Muscle of leg (tissue), 16 donors: ENCODE data around the gene GBP3. TPM values are rescaled to one million over a fixed set of nuclear protein-coding genes. Genes with fewer than 3 reads are reported as not detected.

Experiments
- DNase-seq: peaks from one replicate; pipeline ENCODE4 v3.0.0; 2013
- H3K27ac ChIP-seq: one replicate; pipeline ENCODE4 v1.5.1; 2013; ENCODE audit warnings: mild to moderate bottlenecking, low read length, control low read depth
- H3K27me3 ChIP-seq: one replicate; pipeline ENCODE4 v1.6.1; 2013; ENCODE audit warnings: low read length; ENCODE audit not compliant: control insufficient read depth, insufficient read depth
- H3K36me3 ChIP-seq: one replicate; pipeline ENCODE4 v1.6.1; 2013; ENCODE audit warnings: low read length; ENCODE audit not compliant: control insufficient read depth, insufficient read depth
- H3K4me1 ChIP-seq: one replicate; pipeline ENCODE4 v1.6.1; 2013; ENCODE audit warnings: low read length; ENCODE audit not compliant: control insufficient read depth, insufficient read depth
- H3K4me3 ChIP-seq: one replicate; pipeline ENCODE4 v1.5.1; 2013; ENCODE audit warnings: low read length, control low read depth
- H3K9me3 ChIP-seq: replicated peaks from 2 replicates; pipeline ENCODE4 v1.6.1; 2013; ENCODE audit warnings: low read depth, low read length; ENCODE audit not compliant: control insufficient read depth
- WGBS: methylation state at CpG from one replicate; pipeline ENCODE4 v1.1.5; 2013; ENCODE audit warnings: missing lambda C conversion rate; ENCODE audit not compliant: insufficient coverage; 5-methylcytosine and 5-hydroxymethylcytosine counted together
- long read RNA-seq, 11 donors: transcript quantifications; one replicate each; lab custom pipeline, GENCODE V29; 2026
- polyA plus RNA-seq, 8 donors: library from polyadenylated mRNA; unstranded; fragments of 120-200 nt; gene quantifications; one replicate each; pipeline versions ENCODE4 v1.2.1 to v1.2.3, GENCODE V29; 2013; ENCODE audit warnings: inconsistent platforms in 1 of 8, low replicate concordance in 1 of 8; ENCODE audit not compliant: insufficient read length in 8 of 8, insufficient read depth in 1 of 8
- total RNA-seq: library from RNA; stranded (reverse); fragments of 120-200 nt; gene quantifications from one replicate; pipeline ENCODE4 v1.2.4, GENCODE V29; 2013

The GBP3 gene
- total RNA-seq, result 2.3 TPM
- 1 to 10 TPM; 1.3 to 4.5 (median 3.0) TPM for polyA plus RNA-seq
- long read RNA-seq, donor 1, result 0 reads
- long read RNA-seq, donor 2, result 0 reads
- long read RNA-seq, donor 3, partial matches to known transcripts, result 0 of 1 reads
- long read RNA-seq, donor 3, other reads (novel, unspliced or antisense), result 0 of 1 reads
- long read RNA-seq, donor 4, partial matches to known transcripts, result 0 of 1 reads
- long read RNA-seq, donor 4, other reads (novel, unspliced or antisense), result 0 of 1 reads
- long read RNA-seq, donor 5, result 0 reads
- long read RNA-seq, donor 6, result 0 reads
- long read RNA-seq, donor 7, partial matches to known transcripts, result 0 of 1 reads
- long read RNA-seq, donor 7, other reads (novel, unspliced or antisense), result 0 of 1 reads
- long read RNA-seq, donor 8, result 0 reads
- long read RNA-seq, donor 9, result 0 reads
- long read RNA-seq, donor 10, result 0 reads
- long read RNA-seq, donor 11, result 0 reads

DNA sequence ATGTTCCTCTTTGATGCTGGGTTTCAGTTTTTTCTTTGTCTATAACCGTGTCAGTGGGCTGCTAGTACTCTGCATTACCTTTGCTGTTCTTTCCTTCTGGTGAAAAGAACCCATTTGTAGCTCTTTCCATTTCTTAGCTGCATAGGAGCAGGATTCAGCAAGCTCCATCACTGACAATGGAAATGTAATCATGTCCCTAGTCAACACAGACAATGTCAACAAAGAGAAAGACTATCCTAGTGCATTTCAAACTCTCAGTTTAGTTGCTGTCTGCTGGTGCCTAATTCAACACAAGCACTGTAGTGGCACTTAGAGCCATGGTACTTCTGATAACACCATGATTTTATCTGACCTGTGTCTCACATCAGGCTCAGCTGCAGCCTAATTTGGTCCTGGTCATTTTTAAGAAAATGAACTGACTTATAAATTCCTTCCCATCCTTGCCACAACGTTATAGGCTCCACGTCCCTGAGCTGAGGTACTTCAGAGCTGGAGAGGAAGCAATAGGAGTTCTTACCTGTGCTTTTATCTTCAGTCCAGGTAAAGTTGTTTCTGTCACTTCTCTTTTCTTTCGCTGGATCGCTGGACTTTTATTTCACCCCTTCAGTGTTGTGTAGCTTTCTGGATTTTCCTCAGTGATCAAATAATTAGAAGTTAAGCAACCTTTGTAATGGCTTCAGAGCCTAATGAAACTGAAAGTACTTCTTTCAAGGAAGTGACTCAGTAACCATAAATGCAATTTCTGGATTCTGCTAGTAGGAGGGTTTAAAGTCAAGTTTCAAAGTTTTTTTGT, at the start of gene GBP3:
Gene GBP3 (minus strand): TSS at position 700 of the 793 bp plus-strand sequence. CDS start 2,145 bp downstream, outside the sequence.
- peak within 1 kb of the TSS; percentile 45 for H3K4me3 ChIP-seq
- DNase-seq, result peak; percentile 53
- H3K36me3 ChIP-seq, result no peaks in the 10 kb centered on the region
- peaks cover 2% of the 10 kb centered on the region for H3K4me1 ChIP-seq
- WGBS, result 40% methylated on average over 1 of the region's 5 CpGs
- peak within 1 kb of the TSS; percentile 91 for H3K27ac ChIP-seq
- no peaks in the 10 kb centered on the region for H3K27me3 ChIP-seq
- H3K9me3 ChIP-seq, result no peaks in the 10 kb centered on the region

DNA sequence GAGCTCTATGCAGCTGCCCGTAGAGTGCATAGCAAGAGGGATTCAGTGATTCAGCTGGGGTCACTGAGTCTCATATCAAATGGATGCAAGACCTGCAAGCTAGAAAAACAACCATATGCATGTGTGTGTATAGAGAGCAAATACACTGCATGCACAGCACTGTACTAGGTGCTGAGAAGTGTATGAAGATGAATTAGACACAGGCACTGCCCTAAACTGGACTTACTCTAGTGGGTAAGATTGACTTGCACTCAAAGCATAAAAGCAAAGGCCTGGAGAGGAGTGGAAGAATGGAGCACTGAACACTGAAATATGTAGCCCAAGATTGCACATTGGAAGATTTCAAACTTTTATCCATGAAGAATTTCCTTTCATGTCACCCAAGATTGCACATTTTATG, 47.8 kb upstream of the GBP3 start:
- H3K9me3 ChIP-seq, result peaks cover 2% of the 10 kb centered on the region
- no peak overlapping the region for H3K4me3 ChIP-seq
- H3K36me3 ChIP-seq, result no peaks in the 10 kb centered on the region
- WGBS, result no CpG with 5 or more reads among the region's 1 CpG
- no peak for DNase-seq
- H3K27me3 ChIP-seq, result no peaks in the 10 kb centered on the region
- peaks cover under 1% of the 10 kb centered on the region for H3K4me1 ChIP-seq
- no peak overlapping the region for H3K27ac ChIP-seq

DNA sequence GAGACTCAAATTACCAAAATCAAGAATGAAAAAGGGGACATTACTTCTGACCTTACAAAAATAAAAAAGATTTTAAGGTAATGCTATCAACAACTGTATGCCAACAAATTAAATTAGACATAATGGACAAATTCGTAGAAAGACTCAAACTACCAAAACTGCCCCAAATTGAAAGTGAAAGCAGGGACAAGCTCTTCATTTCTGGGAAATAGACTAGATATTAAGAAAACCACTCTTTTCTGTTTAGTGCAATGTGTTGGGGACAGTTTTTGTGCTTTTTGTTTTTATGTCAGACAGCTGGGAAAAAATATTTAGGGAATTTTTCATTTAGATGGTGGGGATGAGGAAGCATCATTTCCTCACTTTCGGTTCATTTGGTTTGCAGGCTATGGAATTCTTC, 47.3 kb upstream of the GBP3 start:
- WGBS, result no CpG with 5 or more reads among the region's 2 CpGs
- Histone ChIP-seq H3K4me1 (peaks cover 2% of the 10 kb centered on the region), H3K27ac (no peak overlapping the region), H3K27me3 (no peaks in the 10 kb centered on the region), H3K4me3 (no peak overlapping the region), H3K36me3 (no peaks in the 10 kb centered on the region), H3K9me3 (peaks cover 2% of the 10 kb centered on the region)
- peak; percentile 47 for DNase-seq

- no peak overlapping the region for H3K4me3 ChIP-seq
- H3K36me3 ChIP-seq, result no peaks in the 10 kb centered on the region
- H3K27ac ChIP-seq, result no peak overlapping the region
- H3K27me3 ChIP-seq, result no peaks in the 10 kb centered on the region
- no peaks in the 10 kb centered on the region for H3K9me3 ChIP-seq
- H3K4me1 ChIP-seq, result peaks cover 2% of the 10 kb centered on the region
- DNase-seq, result no peak
Observed at GRCh38 chr1:89068291-89068690, 45.6 kb upstream of the GBP3 start.

DNA sequence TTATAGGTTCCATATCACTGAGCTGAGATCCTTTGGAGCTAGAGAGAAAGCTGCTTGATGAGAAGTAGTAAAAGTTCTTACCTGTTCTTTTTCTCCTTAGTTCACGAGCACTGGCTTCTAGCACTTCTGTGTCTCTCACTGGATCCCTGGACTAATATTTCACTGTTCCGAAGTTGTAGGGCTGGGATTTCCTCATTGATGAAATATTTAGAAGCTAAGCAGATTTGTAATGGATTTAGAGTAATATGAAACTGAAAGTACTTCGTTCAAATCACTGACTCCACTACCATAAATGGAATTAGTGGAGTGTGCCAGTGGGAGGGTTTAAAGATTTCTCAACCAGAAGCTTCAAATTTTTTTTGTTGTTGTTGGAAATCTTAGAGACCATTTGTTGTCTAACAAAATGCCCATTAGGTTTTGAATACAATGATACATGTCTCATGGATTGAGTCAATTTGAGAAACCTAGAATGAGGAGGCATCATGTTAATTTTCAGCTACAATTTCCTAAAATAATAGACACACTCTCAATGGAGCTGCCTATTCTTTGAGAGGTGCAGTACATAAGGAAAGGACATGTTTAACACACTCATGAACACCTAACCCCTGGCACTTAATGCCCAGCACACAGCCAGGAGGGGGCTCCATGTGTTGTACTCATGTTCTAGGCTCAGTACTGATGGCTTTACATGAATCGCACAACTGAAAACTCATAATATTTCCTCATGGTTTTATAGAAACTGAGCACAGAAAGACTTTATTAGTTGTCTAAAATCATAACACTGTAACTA, 42.6 kb upstream of the GBP3 start, which contains the start of gene GBP1:
Gene GBP1 (minus strand): TSS at position 130 of the 790 bp plus-strand sequence. CDS start 1,974 bp downstream, outside the sequence.
- peaks cover 2% of the 10 kb centered on the region for H3K4me1 ChIP-seq
- peak; percentile 92 for DNase-seq
- WGBS, result no CpG with 5 or more reads among the region's 4 CpGs

GRCh38 chr1:89064632-89065031, 42.0 kb upstream of the GBP3 start:
- H3K4me3 ChIP-seq, result peak overlapping the region; percentile 41
- H3K36me3 ChIP-seq, result no peaks in the 10 kb centered on the region
- H3K27ac ChIP-seq, result peak overlapping the region; percentile 92
- H3K9me3 ChIP-seq, result no peaks in the 10 kb centered on the region
- DNase-seq, result peak; percentile 37
- no peaks in the 10 kb centered on the region for H3K27me3 ChIP-seq
- WGBS, result 63% methylated on average over 1 of the region's 4 CpGs
- peaks cover 2% of the 10 kb centered on the region for H3K4me1 ChIP-seq

More for the DNA sequence above, 42.6 kb upstream of the GBP3 start, which contains the start of gene GBP1:
- H3K36me3 ChIP-seq, result no peaks in the 10 kb centered on the region
- H3K27ac ChIP-seq, result peak within 1 kb of the TSS; percentile 92
- no peaks in the 10 kb centered on the region for H3K9me3 ChIP-seq
- peak within 1 kb of the TSS; percentile 41 for H3K4me3 ChIP-seq
- H3K27me3 ChIP-seq, result no peaks in the 10 kb centered on the region

DNA sequence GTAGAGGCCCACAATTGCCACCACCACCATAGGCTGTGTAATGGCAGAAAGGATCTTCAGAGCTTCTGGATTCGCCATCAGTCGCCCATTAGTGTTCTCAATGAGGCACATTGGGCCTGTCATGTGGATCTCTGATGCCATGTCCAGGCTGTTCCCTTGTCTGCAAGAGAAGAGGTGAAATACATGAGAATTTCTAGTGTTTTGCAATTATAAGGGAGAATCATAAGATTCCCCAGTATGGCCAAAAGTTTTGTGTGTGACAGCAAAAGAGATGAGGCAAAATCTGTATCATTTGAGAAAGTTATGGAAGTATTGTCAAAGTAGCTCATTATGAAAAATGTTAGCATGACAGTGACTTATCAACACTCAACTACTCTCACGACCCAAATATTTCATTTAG, 40.4 kb upstream of the GBP3 start:
- WGBS, result 90% methylated on average over 2 of the region's 3 CpGs

DNA sequence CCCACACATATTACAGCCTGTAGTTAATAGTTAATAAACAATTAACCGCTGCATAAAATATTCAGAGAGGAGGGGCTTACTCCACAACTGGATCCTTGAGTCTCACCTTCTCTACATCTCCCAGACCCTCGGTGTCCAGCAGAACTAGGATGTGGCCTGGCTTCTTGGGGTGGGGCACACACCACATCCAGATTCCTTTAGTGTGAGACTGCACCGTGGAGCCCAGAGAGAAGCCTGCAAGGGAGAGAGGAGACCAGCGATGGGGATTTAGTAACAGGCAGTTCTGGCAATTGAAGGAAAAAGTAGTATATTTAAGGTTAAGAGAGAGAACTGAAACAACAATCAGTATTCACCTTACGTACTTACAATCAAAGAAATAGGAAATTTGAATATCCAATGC, 37.4 kb upstream of the GBP3 start:
- WGBS, result no CpG with 5 or more reads among the region's 5 CpGs
- Histone ChIP-seq H3K36me3 (peaks cover 8% of the 10 kb centered on the region), H3K4me1 (no peaks in the 10 kb centered on the region), H3K27ac (no peak overlapping the region), H3K27me3 (no peaks in the 10 kb centered on the region), H3K4me3 (no peak overlapping the region), H3K9me3 (no peaks in the 10 kb centered on the region)
- DNase-seq, result no peak

More for the DNA sequence above, 40.4 kb upstream of the GBP3 start:
- Histone ChIP-seq H3K9me3 (no peaks in the 10 kb centered on the region), H3K27me3 (no peaks in the 10 kb centered on the region), H3K36me3 (no peaks in the 10 kb centered on the region), H3K4me1 (peaks cover 2% of the 10 kb centered on the region), H3K4me3 (no peak overlapping the region), H3K27ac (no peak overlapping the region)
- DNase-seq, result no peak

DNA sequence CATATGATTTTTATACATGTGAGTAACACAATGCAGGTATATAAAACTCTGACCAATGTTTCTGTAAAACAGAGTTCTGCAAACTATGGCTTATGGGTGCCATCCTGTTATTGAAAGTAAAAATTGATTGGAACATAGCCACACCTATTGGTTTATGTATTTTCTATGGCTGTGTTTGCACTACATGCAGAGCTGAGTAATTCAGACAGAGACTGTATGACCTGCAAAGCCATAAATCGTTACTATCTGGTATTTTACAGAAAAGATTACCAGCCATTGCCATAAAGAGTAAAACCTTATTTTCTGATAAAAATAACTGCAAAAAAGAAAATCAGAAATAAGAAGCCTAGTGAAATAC, 29.3 kb upstream of the GBP3 start:
- no CpG with 5 or more reads among the region's 1 CpG for WGBS
- Histone ChIP-seq H3K27ac (no peak overlapping the region), H3K4me1 (no peaks in the 10 kb centered on the region), H3K36me3 (peaks cover 13% of the 10 kb centered on the region), H3K4me3 (no peak overlapping the region), H3K27me3 (no peaks in the 10 kb centered on the region), H3K9me3 (no peaks in the 10 kb centered on the region)
- no peak for DNase-seq
